ENCODE results near the gene SERPINB8.

Gene SERPINB8

GRCh38 chr18:63997606-63998005 is 27.7 kb downstream of the SERPINB8 start:
- DNase-seq (ENCODE audit: low read depth, low spot score), result no peak
- no peak overlapping the region for H3K4me3 ChIP-seq (ENCODE audit: low read length)

GRCh38 chr18:63999871-64000270 is 30.0 kb downstream of the SERPINB8 start:
- DNase-seq (ENCODE audit: low read depth, low spot score), result no peak
- no peak overlapping the region for H3K4me3 ChIP-seq (ENCODE audit: low read length)

GRCh38 chr18:64002581-64002980 is 32.7 kb downstream of the SERPINB8 start:
- DNase-seq (ENCODE audit: low read depth, low spot score), result no peak
- no peak overlapping the region for H3K4me3 ChIP-seq (ENCODE audit: low read length)

- DNase-seq (ENCODE audit: low read depth, low spot score), result no peak
- H3K4me3 ChIP-seq (ENCODE audit: low read length), result no peak overlapping the region
These were observed 39.4 kb downstream of the SERPINB8 start for GRCh38 chr18:64009305-64009704.

- no peak for DNase-seq (ENCODE audit: low read depth, low spot score)
- no peak overlapping the region for H3K4me3 ChIP-seq (ENCODE audit: low read length)
These were observed 41.6 kb downstream of the SERPINB8 start for GRCh38 chr18:64011513-64011912.

GRCh38 chr18:64017870-64018269 is 48.0 kb downstream of the SERPINB8 start:
- no peak overlapping the region for H3K4me3 ChIP-seq (ENCODE audit: low read length)
- peak; percentile 30 for DNase-seq (ENCODE audit: low read depth, low spot score)

- H3K4me3 ChIP-seq (ENCODE audit: low read length), result no peak overlapping the region
- DNase-seq (ENCODE audit: low read depth, low spot score), result no peak
These were observed 50.3 kb downstream of the SERPINB8 start for GRCh38 chr18:64019922-64020756.

GRCh38 chr18:64026350-64026749 is 56.5 kb downstream of the SERPINB8 start:
- H3K4me3 ChIP-seq (ENCODE audit: low read length), result no peak overlapping the region
- DNase-seq (ENCODE audit: low read depth, low spot score), result no peak

GRCh38 chr18:64027931-64028695 is 58.2 kb downstream of the SERPINB8 start:
- H3K4me3 ChIP-seq (ENCODE audit: low read length), result no peak overlapping the region
- no peak for DNase-seq (ENCODE audit: low read depth, low spot score)

GRCh38 chr18:64029096-64029495 is 59.2 kb downstream of the SERPINB8 start:
- no peak for DNase-seq (ENCODE audit: low read depth, low spot score)
- H3K4me3 ChIP-seq (ENCODE audit: low read length), result no peak overlapping the region

- H3K4me3 ChIP-seq (ENCODE audit: low read length), result no peak overlapping the region
- no peak for DNase-seq (ENCODE audit: low read depth, low spot score)
These were observed 61.5 kb downstream of the SERPINB8 start for GRCh38 chr18:64031411-64031810.

- DNase-seq (ENCODE audit: low read depth, low spot score), result no peak
- H3K4me3 ChIP-seq (ENCODE audit: low read length), result no peak overlapping the region
These were observed 62.4 kb downstream of the SERPINB8 start for GRCh38 chr18:64032312-64032711.

- DNase-seq (ENCODE audit: low read depth, low spot score), result peak; percentile 48
- H3K4me3 ChIP-seq (ENCODE audit: low read length), result no peak overlapping the region
These were observed 68.0 kb downstream of the SERPINB8 start for GRCh38 chr18:64037812-64038414.
